ACC112 (cell line): ENCODE data around the gene VEGFB.

Experiments used
- H2AFZ ChIP-seq: fragments of 200-600 bp; sonication (generic); one replicate; pipeline ENCODE4 v1.6.0; 2017; ENCODE audit warnings: antibody characterized with exemption, low read length; ENCODE audit not compliant: unreplicated experiment
- H3K27ac ChIP-seq: fragments of 200-600 bp; sonication (generic); 2 replicates; pipeline ENCODE4 v1.5.1; 2014; ENCODE audit warnings: low read depth, mild to moderate bottlenecking, antibody characterized with exemption, low read length, moderate library complexity
- H3K27me3 ChIP-seq: fragments of 200-600 bp; sonication (generic); 2 replicates; pipeline ENCODE4 v1.6.1; 2014; ENCODE audit warnings: mild to moderate bottlenecking, antibody characterized with exemption, low read length, moderate library complexity, mixed read lengths; ENCODE audit not compliant: insufficient read depth
- H3K36me3 ChIP-seq: fragments of 200-600 bp; sonication (generic); 2 replicates; pipeline ENCODE4 v1.6.1; 2016; ENCODE audit warnings: mild to moderate bottlenecking, antibody characterized with exemption, low read length, moderate library complexity, mixed read lengths; ENCODE audit not compliant: insufficient read depth
- H3K4me1 ChIP-seq: fragments of 200-600 bp; sonication (generic); one replicate; pipeline ENCODE4 v1.6.1; 2016; ENCODE audit warnings: low read length, mixed read lengths; ENCODE audit not compliant: insufficient read depth, unreplicated experiment, control insufficient read depth
- H3K4me3 ChIP-seq: fragments of 200-600 bp; sonication (generic); 2 replicates; pipeline ENCODE4 v1.5.1; 2014; ENCODE audit warnings: mild to moderate bottlenecking, low read depth, low read length
- H3K79me2 ChIP-seq: fragments of 200-600 bp; sonication (generic); one replicate; pipeline ENCODE4 v1.6.0; 2016; ENCODE audit warnings: low read length; ENCODE audit not compliant: control insufficient read depth, unreplicated experiment, insufficient read depth

VEGFB gene

GRCh38 chr11:64263021-64263946 is 28.9 kb downstream of the VEGFB start:
- Histone ChIP-seq H3K4me3 (no peak overlapping the region), H3K27ac (no peak overlapping the region), H3K36me3 (peaks cover 18% of the 10 kb centered on the region), H2AFZ (no peak overlapping the region), H3K4me1 (peaks cover 19% of the 10 kb centered on the region), H3K79me2 (no peaks in the 10 kb centered on the region), H3K27me3 (no peaks in the 10 kb centered on the region)

DNA sequence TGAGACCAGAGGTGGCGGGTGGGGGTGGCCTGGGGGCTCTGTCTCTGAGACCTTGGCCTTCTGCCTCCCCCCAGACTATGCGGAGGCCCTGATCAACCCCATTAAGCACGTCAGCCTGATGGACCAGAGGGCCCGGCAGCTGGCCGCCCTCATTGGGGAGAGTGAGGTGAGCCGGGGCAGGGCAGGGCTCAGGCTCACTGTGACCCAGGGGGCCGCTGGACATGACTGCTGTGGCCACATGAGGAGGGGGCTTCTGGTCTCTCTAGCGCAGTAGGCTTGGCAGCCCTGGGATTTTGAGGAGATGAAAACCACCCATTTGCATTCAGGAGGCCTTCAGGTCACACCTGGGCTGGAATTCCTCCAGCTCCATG is 29.5 kb downstream of the VEGFB start:
- Histone ChIP-seq H3K36me3 (peaks cover 18% of the 10 kb centered on the region), H3K4me3 (no peak overlapping the region), H3K79me2 (no peaks in the 10 kb centered on the region), H3K4me1 (peaks cover 26% of the 10 kb centered on the region), H3K27ac (no peak overlapping the region), H3K27me3 (no peaks in the 10 kb centered on the region), H2AFZ (no peak overlapping the region)

DNA sequence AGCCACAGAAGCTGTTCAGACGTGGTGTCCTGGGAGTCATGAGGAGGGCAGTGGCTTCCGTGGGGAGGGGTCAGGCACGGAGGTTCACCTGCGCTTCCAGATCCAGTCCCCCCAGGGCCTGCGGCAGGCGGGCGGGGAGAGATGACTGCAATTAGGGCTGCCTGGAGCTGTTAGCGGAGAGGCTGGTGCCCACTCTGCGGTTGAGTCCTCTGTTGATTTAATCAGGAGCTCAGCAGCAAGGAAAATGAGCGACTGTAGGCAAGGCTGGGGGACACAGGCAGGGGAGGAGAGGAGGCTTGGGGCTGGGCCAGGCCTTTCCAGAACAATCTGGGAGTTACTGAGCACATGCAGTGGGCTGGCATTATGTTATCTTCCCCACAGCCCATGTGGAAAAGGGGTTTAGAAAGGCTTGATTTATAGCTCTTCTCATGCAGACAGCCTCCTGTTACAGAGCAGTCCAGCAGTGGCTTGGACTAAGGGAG is 30.0 kb downstream of the VEGFB start:
- no peak overlapping the region for H3K4me3 ChIP-seq
- H3K4me1 ChIP-seq = peaks cover 29% of the 10 kb centered on the region
- H3K27ac ChIP-seq = no peak overlapping the region
- no peaks in the 10 kb centered on the region for H3K79me2 ChIP-seq
- H3K27me3 ChIP-seq = no peaks in the 10 kb centered on the region
- H3K36me3 ChIP-seq = peaks cover 16% of the 10 kb centered on the region
- no peak overlapping the region for H2AFZ ChIP-seq

DNA sequence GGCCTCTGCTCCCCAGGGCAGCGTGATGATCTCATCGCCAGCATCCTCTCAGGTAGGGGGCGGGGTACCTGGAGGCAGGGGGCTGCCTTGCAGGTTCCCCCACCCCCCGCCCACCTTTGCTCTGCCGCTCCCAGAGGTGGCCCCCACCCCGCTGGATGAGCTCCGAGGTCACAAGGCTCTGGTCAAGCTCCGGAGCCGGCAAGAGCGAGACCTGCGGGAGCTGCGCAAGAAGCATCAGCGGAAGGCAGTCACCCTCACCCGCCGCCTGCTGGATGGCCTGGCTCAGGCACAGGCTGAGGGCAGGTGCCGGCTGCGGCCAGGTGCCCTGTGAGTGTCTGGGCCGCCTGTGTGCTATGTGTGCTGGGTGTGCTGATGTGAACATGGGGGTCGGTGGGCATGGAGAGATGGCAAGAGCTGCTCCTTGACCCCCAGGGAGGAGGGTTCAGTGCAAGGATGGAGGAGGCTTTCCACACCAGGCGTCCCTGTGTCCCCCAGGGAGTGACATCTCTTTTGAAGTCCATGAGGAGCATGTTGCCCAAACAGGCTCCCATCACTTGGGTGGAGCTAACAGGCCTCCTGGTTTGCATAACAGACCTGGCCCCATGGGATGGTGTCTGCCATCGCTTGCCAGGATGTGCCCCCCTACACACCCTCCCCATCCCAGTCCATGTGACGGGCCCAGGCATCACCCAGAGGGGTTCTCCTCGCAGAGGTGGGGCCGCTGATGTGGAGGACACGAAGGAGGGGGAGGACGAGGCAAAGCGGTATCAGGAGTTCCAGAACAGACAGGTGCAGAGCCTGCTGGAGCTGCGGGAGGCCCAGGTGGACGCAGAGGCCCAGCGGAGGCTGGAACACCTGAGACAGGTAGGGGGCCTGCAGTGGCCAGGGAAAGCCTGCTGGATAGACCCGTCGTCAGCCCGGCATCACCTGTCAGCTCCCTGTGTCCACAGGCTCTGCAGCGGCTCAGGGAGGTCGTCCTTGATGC is 31.1 kb downstream of the VEGFB start:
- Histone ChIP-seq H3K27ac (no peak overlapping the region), H3K4me1 (peaks cover 29% of the 10 kb centered on the region), H3K27me3 (no peaks in the 10 kb centered on the region), H3K4me3 (no peak overlapping the region), H3K79me2 (no peaks in the 10 kb centered on the region), H3K36me3 (peaks cover 8% of the 10 kb centered on the region; the same call in 1 of the 2 replicates), H2AFZ (no peak overlapping the region)

DNA sequence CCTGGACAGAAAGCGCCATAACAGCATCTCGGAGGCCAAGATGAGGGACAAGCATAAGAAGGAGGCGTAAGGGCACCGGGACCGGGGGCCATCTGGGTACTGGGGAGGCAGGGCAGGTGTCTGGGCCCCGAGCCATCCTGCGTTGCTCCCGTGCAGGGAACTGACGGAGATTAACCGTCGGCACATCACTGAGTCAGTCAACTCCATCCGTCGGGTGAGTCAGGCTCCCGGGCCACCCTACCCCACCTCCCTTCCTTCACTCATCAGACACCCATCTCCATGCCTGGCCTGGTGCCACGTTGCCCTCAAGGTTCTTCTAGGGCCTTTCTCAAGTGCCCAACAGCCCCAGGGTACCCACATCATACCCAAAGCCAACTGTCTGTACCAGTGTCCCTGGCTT is 32.0 kb downstream of the VEGFB start:
- Histone ChIP-seq H3K27ac (no peak overlapping the region), H2AFZ (no peak overlapping the region)

GRCh38 chr11:64267207-64267945 is 33.0 kb downstream of the VEGFB start:
- H3K4me1 ChIP-seq = peaks cover 33% of the 10 kb centered on the region
- H3K27ac ChIP-seq = no peak overlapping the region
- H2AFZ ChIP-seq = no peak overlapping the region
- no peak overlapping the region for H3K4me3 ChIP-seq
- no peaks in the 10 kb centered on the region; the same call in 1 of the 2 replicates for H3K36me3 ChIP-seq
- no peaks in the 10 kb centered on the region for H3K27me3 ChIP-seq
- H3K79me2 ChIP-seq = peaks cover 4% of the 10 kb centered on the region

More for the DNA sequence above, 32.0 kb downstream of the VEGFB start:
- Histone ChIP-seq H3K79me2 (no peaks in the 10 kb centered on the region), H3K27me3 (no peaks in the 10 kb centered on the region), H3K4me1 (peaks cover 29% of the 10 kb centered on the region), H3K4me3 (no peak overlapping the region), H3K36me3 (peaks cover 8% of the 10 kb centered on the region; the same call in 1 of the 2 replicates)

- Histone ChIP-seq H3K4me3 (peak overlapping the region; percentile 86), H3K79me2 (peaks cover 6% of the 10 kb centered on the region), H3K36me3 (no peaks in the 10 kb centered on the region), H3K27ac (peak overlapping the region; percentile 91), H2AFZ (no peak overlapping the region), H3K27me3 (no peaks in the 10 kb centered on the region), H3K4me1 (peaks cover 26% of the 10 kb centered on the region)
Measured at GRCh38 chr11:64268025-64268892, 33.9 kb downstream of the VEGFB start.

- Histone ChIP-seq H3K27ac (peak overlapping the region; percentile 91), H3K27me3 (no peaks in the 10 kb centered on the region), H2AFZ (peak overlapping the region; percentile 51), H3K4me1 (peaks cover 23% of the 10 kb centered on the region), H3K4me3 (peak overlapping the region; percentile 86), H3K79me2 (peaks cover 6% of the 10 kb centered on the region), H3K36me3 (no peaks in the 10 kb centered on the region)
Measured at GRCh38 chr11:64268893-64269539, 34.6 kb downstream of the VEGFB start.

DNA sequence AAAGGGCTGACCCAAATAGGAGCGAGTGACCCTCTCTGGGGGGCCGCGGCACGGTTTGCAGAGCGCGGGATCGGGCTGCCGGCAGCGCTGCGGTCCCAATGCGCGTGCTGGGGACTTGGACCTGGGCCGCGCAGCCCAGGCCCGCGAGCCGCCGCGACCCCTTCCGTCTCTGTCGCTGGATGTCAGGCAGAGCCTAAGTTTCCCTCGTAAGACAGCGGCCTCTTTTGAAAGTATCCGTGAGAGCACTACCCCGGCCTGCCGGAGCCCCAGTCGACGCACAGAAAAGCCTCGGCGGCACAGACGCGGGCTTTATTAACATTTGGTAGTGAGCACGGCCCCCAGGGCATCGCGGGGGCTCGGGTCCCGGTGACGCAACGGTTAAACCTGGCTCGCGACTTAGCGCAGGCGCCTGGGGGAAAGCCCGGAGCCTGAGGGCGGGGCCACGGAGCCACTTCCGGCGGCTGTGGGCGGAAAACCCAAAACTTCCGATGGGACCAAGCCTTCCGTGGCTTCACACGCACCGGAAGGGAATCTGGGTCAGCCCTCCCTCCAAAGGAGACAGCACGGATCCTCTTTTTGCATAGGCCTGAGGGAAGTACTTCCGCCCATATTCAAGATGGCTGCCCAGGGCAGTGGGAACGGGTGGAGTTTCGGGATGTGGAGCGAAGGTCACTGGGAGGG is 35.3 kb downstream of the VEGFB start:
- Histone ChIP-seq H3K79me2 (peaks cover 6% of the 10 kb centered on the region), H3K36me3 (no peaks in the 10 kb centered on the region), H3K27ac (peak overlapping the region; percentile 91), H3K27me3 (no peaks in the 10 kb centered on the region), H2AFZ (peak overlapping the region; percentile 51), H3K4me3 (peak overlapping the region; percentile 86), H3K4me1 (peaks cover 23% of the 10 kb centered on the region)
